ENCODE measurements around the gene SEL1L3.

Gene SEL1L3

GRCh38 chr4:25814301-25815136 lies 48.3 kb downstream of the SEL1L3 start:
- CTCF ChIA-PET = no interaction called here

GRCh38 chr4:25813448-25814106 lies 49.2 kb downstream of the SEL1L3 start:
- DNase-seq (ENCODE audit: extremely low spot score) = no peak
- CTCF ChIA-PET = no interaction called here
- no peak for TF ChIP-seq CTCF (IDR thresholded peaks at IDR 0.05; ENCODE audit: control extremely low read depth, extremely low read depth, low read depth, missing control alignments)
- POLR2A ChIA-PET = no interaction called here

More at GRCh38 chr4:25814301-25815136, 48.3 kb downstream of the SEL1L3 start:
- POLR2A ChIA-PET = no interaction called here
- no peak for TF ChIP-seq CTCF (IDR thresholded peaks at IDR 0.05; ENCODE audit: control extremely low read depth, extremely low read depth, low read depth, missing control alignments)
- no peak for DNase-seq (ENCODE audit: extremely low spot score)

- ChIA-PET POLR2A (no interaction called here), CTCF (interaction anchor here (0.7 to 1.6 kb wide), 3 partner anchors 10 to 23 kb away, joined by 3 read pairs; no protein-coding TSS in a partner anchor)
- no peak for DNase-seq (ENCODE audit: extremely low spot score)
- TF ChIP-seq CTCF (IDR thresholded peaks at IDR 0.05; ENCODE audit: control extremely low read depth, extremely low read depth, low read depth, missing control alignments) = no peak
Measured at GRCh38 chr4:25811841-25812240, 50.9 kb downstream of the SEL1L3 start.

- CTCF ChIA-PET = interaction anchor here (0.7 to 1.6 kb wide), 2 partner anchors 9 to 11 kb away, joined by 3 read pairs; no protein-coding TSS in a partner anchor
- no peak for DNase-seq (ENCODE audit: extremely low spot score)
- no peak for TF ChIP-seq CTCF (IDR thresholded peaks at IDR 0.05; ENCODE audit: control extremely low read depth, extremely low read depth, low read depth, missing control alignments)
Measured at GRCh38 chr4:25811374-25811690, 51.5 kb downstream of the SEL1L3 start.

GRCh38 chr4:25810461-25811373 lies 52.1 kb downstream of the SEL1L3 start:
- POLR2A ChIA-PET = no interaction called here
- no peak for TF ChIP-seq CTCF (IDR thresholded peaks at IDR 0.05; ENCODE audit: control extremely low read depth, extremely low read depth, low read depth, missing control alignments)
- DNase-seq (ENCODE audit: extremely low spot score) = no peak
- CTCF ChIA-PET = interaction anchor here (1.6 kb wide), 1 partner anchor 10 kb away, joined by 3 read pairs; no protein-coding TSS in a partner anchor

More at GRCh38 chr4:25811374-25811690, 51.5 kb downstream of the SEL1L3 start:
- POLR2A ChIA-PET = no interaction called here

GRCh38 chr4:25809996-25810395 lies 52.8 kb downstream of the SEL1L3 start:
- POLR2A ChIA-PET = no interaction called here
- DNase-seq (ENCODE audit: extremely low spot score) = no peak
- TF ChIP-seq CTCF (IDR thresholded peaks at IDR 0.05; ENCODE audit: control extremely low read depth, extremely low read depth, low read depth, missing control alignments) = no peak
- CTCF ChIA-PET = no interaction called here
